Activated T-helper 2 cell treated with anti-CD3 and anti-CD28 coated beads, Interferon-gamma antibody, Interleukin-2, Interleukin-4, amounts not matched to agents 10 μg/mL and 5 μg/mL and 100 μg/mL, durations not matched to agents 14 hours and 24 hours and 36 hours (primary cell): ENCODE measurements around the gene EFNA2. TPM values are rescaled to one million over a fixed set of nuclear protein-coding genes. Genes with fewer than 3 reads are reported as not detected.
A peak's percentile ranks its signal among the peaks of the same experiment; 100 is the strongest.

Source experiments
- DNase-seq: peaks from one replicate; pipeline ENCODE4 v3.0.0; 2021; ENCODE audit warnings: low spot score
- H3K27ac Mint-ChIP-seq: one replicate; pipeline ENCODE4 v1.8.0; 2021; ENCODE audit warnings: mixed read lengths
- H3K27me3 Mint-ChIP-seq: one replicate; pipeline ENCODE4 v1.8.0; 2021; ENCODE audit warnings: low read depth, mixed read lengths
- H3K36me3 Mint-ChIP-seq: one replicate; pipeline ENCODE4 v1.8.0; 2021; ENCODE audit warnings: low read depth, mixed read lengths
- H3K4me1 Mint-ChIP-seq: one replicate; pipeline ENCODE4 v1.8.0; 2021; ENCODE audit warnings: low read depth, mixed read lengths
- H3K4me3 Mint-ChIP-seq: one replicate; pipeline ENCODE4 v1.8.0; 2021; ENCODE audit warnings: low read depth, mild to moderate bottlenecking, moderate library complexity, mixed read lengths
- H3K9me3 Mint-ChIP-seq: one replicate; pipeline ENCODE4 v1.8.0; 2021; ENCODE audit warnings: mixed read lengths
- intact Hi-C: fragments of 100-400 bp; cut with micrococcal nuclease; formaldehyde crosslinking; loops from one replicate; pipeline ENCODE4 v1.15.1; 2023
- total RNA-seq: library from RNA; stranded (reverse); gene quantifications from 2 replicates; pipeline ENCODE4 v1.2.3, GENCODE V29; 2022

The EFNA2 gene
- total RNA-seq, 1 donor from 2014 or later = not detected

DNA sequence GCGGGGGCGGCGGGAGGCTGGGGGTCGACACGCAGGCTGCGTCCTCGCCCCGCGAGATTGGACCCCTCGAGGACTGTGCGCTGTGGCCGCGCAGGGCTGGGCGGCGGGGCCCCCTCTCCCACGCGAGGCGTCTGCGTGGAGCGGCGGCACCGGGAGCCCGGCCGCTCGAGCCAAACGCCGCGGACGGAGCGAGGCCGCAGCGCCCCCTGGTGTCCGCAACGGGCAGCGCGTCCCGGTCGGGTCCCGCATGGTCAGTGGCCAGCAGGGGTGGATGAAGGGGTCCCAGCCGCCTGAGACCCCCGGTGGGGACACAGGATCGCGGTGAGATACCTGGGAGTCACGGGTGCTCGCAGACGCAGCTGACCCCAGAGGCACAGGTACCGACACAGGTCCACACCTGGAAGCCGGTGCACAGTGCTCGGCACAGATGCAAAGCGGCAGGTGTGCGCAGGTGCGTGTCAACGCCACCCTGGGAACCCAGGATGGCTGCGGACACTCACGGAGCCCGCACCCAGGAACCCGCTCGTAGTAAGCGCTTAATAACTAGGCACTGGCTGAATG is 18.7 kb upstream of the EFNA2 start:
- peaks cover 23% of the 10 kb centered on the region for H3K36me3 Mint-ChIP-seq
- peak; percentile 72 for DNase-seq
- peak overlapping the region; percentile 64 for H3K4me3 Mint-ChIP-seq
- peaks cover 39% of the 10 kb centered on the region for H3K4me1 Mint-ChIP-seq
- intact Hi-C loops = no loop called here
- no peaks in the 10 kb centered on the region for H3K27me3 Mint-ChIP-seq
- H3K27ac Mint-ChIP-seq = no peak overlapping the region
- H3K9me3 Mint-ChIP-seq = no peaks in the 10 kb centered on the region

DNA sequence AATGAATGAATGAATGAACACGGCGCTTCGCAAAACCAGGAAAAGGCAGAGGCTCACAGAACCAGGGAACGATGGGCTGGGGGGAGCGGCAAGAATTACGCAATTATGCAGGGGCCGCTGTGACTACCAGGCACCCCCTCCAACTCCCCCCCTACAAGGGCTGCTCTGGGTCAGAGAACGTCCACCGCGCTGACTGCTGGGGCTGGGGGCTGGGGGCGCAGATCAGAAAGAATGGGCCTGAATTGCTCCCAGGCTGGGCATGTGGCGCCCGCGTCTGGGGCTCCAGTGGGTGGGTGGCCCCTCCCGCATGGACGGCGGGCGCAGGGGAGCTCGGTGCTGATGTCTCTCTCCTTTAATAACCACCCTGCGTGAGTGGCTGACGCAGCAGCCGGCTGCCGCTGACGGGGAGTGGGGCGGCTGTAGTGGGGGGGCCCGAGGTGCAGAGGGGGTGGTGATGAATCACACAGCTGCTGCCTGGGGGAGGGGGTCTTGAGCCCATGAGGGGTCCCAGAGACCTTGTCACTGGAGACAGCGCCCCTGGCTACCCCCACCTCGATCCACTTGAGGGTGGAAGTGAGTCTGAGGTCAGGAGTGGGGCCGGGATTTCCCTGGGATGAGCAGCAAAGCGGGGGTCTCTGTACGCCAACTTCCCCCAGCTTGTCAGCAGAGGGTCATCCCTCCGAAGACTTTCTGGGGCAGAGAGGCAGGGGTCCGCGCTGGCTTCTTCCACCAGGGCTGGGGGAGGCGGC is 18.0 kb upstream of the EFNA2 start:
- intact Hi-C loops = no loop called here
- H3K27me3 Mint-ChIP-seq = no peaks in the 10 kb centered on the region
- H3K9me3 Mint-ChIP-seq = no peaks in the 10 kb centered on the region
- H3K36me3 Mint-ChIP-seq = peaks cover 29% of the 10 kb centered on the region
- DNase-seq = no peak
- peaks cover 41% of the 10 kb centered on the region for H3K4me1 Mint-ChIP-seq
- peak overlapping the region; percentile 64 for H3K4me3 Mint-ChIP-seq
- H3K27ac Mint-ChIP-seq = no peak overlapping the region

DNA sequence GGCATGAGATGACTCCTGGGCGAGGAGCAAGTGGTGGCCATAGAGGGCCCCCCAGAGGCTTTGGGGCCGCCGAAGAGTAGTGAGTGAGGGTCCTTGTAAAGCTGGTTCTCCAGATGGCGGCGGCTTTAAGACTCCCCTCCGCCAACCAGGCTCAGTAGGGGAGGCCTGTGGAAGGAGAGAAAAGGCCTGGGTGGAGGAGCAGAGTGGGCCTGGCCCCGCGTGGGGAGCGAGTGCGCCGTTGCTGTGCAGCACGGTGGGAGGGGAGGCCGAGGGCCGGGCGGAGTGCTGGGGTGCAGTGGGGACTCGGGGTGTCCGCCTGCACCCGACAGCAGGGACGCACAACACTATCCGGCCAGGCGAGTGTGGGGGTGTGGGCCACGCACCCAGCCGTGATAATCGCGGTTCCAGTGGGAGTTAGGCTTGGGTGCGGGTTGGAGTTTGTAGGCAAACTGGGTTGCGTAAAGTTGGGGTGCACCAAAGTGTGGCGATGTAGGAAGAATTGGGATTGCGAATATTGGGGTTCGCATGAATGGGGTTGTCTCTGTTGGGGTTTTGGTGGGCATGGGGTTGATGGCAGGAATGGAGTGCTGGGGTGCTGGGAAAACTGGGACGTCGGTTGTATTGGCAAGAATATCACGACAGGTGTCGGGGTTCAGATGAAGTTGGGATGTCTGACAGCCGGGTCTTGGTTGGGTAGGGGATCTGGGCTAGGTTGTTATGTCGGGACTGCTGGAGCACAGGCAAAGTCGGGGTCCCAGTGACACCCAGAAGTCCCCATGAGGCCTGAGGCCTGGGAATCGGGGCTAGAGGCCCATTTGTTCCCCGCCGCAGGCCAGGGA is 17.2 kb upstream of the EFNA2 start:
- Mint-ChIP-seq H3K9me3 (no peaks in the 10 kb centered on the region), H3K4me3 (peak overlapping the region; percentile 52), H3K36me3 (peaks cover 35% of the 10 kb centered on the region), H3K27me3 (no peaks in the 10 kb centered on the region), H3K4me1 (peaks cover 41% of the 10 kb centered on the region), H3K27ac (peak overlapping the region; percentile 40)
- no peak for DNase-seq
- intact Hi-C loops = loop anchor here (1.0 kb wide), 3 partner anchors 9 to 24 kb away; no protein-coding TSS in a partner anchor

DNA sequence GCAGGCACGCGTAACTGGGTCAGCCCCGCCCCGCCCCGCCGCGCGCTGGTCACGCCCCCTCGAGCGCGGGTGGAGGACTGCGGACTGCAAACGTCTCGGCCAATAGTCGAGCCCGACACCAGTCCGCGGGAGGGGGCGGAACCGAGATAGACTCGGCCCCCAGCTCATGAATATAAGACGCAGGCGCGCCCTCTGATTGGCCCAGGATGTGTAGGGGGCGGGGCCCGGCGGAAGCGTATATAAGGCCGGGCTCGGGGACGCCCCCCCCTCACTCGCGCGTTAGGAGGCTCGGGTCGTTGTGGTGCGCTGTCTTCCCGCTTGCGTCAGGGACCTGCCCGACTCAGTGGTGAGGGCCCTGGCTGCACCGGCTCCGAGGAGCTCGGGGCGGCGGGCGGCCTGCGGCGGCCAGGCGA is 16.6 kb upstream of the EFNA2 start, which contains the start of gene CIRBP:
CIRBP (plus strand) TSS at position 268 of the 413 bp plus-strand sequence. CDS start 1,602 bp downstream, outside the sequence.
- Mint-ChIP-seq H3K4me3 (peak within 1 kb of the TSS; percentile 93), H3K4me1 (peaks cover 47% of the 10 kb centered on the region), H3K9me3 (no peaks in the 10 kb centered on the region), H3K27me3 (no peaks in the 10 kb centered on the region), H3K36me3 (peaks cover 42% of the 10 kb centered on the region), H3K27ac (peak within 1 kb of the TSS; percentile 91)
- intact Hi-C loops = loop anchor here (1.0 kb wide), 3 partner anchors 10 to 25 kb away; no protein-coding TSS in a partner anchor
- peak; percentile 99 for DNase-seq

DNA sequence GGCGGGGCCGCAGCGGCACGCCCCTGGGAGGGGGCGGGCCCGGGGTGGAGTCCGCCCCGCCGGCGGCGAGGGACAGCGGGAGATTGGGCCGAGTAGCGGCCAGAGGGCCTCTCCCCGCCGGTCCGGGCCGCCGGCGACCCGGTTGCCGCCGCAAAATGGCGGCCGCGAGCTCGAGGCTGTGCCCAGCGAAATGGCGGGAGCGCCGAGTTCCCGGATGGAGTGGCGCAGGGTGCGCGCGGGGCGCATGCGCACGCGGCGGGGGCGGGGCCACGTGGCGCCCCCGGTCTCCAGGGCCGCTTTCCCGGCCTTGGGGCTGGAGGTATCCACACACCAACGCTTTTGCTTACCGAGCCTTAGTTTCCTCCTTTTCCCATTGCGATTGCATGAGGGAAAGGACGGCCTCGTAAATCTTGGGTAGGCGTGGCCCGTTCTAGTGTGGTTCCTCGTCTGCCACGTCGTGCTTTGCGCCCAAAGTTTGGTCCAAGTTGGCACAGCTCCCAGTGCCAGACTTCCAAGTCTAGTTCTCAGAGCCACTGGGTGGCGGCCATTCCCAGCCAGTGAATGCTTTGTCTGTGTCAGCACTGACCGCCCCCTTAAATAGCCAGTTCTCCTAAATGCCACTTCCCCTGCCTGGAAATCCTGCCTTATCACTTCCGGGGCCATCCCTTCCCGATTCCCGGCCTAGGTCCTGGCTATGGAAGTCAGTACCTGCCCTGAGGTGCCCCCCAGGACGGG is 16.0 kb upstream of the EFNA2 start:
- intact Hi-C loops = loop anchor here (1.0 to 10.0 kb wide), 5 partner anchors 10 to 245 kb away; partner anchors contain the start of genes ADAMTSL5, DAZAP1 and GAMT
- DNase-seq = peak; percentile 84
- H3K9me3 Mint-ChIP-seq = no peaks in the 10 kb centered on the region
- H3K4me3 Mint-ChIP-seq = peak overlapping the region; percentile 93
- H3K27ac Mint-ChIP-seq = peak overlapping the region; percentile 91
- no peaks in the 10 kb centered on the region for H3K27me3 Mint-ChIP-seq
- peaks cover 44% of the 10 kb centered on the region for H3K36me3 Mint-ChIP-seq
- H3K4me1 Mint-ChIP-seq = peaks cover 48% of the 10 kb centered on the region

DNA sequence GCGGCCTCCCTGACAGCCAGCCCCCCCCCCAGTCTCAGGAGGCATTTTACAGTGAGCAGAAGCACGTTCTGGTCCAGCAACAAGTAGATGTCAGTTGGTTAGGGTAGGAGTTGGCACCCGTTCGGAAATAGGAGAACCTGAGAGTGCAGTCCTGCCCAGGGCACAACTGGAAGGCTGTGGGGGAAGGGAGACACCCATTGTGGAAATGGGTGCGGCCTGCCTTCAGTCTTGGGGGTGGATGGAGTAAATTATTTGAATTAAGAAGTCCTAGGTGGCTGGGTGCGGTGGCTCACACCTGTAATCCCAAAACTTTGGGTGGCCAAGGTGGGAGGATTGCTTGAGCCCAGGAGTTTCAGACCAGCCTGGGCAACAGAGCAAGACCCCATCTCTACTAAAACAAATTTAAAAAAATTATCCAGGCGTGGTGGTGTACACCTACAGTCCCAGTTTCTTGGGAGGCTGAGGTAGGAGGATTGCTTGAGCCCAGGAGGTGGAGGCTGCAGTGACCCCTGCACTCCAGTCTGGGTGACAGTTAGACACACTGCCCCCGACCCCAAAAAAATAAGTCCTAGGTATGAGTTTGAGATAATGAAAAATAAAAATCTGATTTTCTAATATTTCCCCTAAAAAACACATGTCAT is 15.3 kb upstream of the EFNA2 start:
- H3K36me3 Mint-ChIP-seq = peaks cover 48% of the 10 kb centered on the region
- H3K4me1 Mint-ChIP-seq = peaks cover 45% of the 10 kb centered on the region
- intact Hi-C loops = loop anchor here (10.0 kb wide), 2 partner anchors 134 to 244 kb away; partner anchors contain the start of genes ADAMTSL5, DAZAP1 and GAMT
- no peaks in the 10 kb centered on the region for H3K27me3 Mint-ChIP-seq
- H3K9me3 Mint-ChIP-seq = no peaks in the 10 kb centered on the region
- H3K4me3 Mint-ChIP-seq = peak overlapping the region; percentile 93
- peak overlapping the region; percentile 91 for H3K27ac Mint-ChIP-seq
- DNase-seq = no peak

DNA sequence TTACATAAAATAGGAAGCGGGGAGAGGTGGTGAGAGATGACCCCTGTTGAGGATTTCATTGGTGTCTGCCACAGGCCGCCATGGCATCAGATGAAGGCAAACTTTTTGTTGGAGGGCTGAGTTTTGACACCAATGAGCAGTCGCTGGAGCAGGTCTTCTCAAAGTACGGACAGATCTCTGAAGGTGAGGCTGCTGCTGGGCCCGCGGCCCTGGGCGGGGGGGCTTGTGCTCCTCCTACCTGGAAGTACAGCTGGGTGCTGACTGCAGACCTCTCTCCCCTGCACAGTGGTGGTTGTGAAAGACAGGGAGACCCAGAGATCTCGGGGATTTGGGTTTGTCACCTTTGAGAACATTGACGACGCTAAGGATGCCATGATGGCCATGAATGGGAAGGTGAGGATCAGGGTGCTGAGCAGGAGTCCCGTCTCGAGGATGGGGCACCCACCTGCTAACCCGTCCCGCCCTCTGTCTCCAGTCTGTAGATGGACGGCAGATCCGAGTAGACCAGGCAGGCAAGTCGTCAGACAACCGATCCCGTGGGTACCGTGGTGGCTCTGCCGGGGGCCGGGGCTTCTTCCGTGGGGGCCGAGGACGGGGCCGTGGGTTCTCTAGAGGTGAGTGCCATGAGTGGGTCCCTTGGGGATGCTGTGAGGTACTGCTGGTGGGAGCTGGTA is 14.7 kb upstream of the EFNA2 start:
- no peak for DNase-seq
- H3K4me3 Mint-ChIP-seq = peak overlapping the region; percentile 93
- no peaks in the 10 kb centered on the region for H3K9me3 Mint-ChIP-seq
- no peaks in the 10 kb centered on the region for H3K27me3 Mint-ChIP-seq
- H3K36me3 Mint-ChIP-seq = peaks cover 49% of the 10 kb centered on the region
- H3K27ac Mint-ChIP-seq = peak overlapping the region; percentile 91
- peaks cover 41% of the 10 kb centered on the region for H3K4me1 Mint-ChIP-seq
- intact Hi-C loops = loop anchor here (10.0 kb wide), 2 partner anchors 134 to 244 kb away; partner anchors contain the start of genes ADAMTSL5, DAZAP1 and GAMT

DNA sequence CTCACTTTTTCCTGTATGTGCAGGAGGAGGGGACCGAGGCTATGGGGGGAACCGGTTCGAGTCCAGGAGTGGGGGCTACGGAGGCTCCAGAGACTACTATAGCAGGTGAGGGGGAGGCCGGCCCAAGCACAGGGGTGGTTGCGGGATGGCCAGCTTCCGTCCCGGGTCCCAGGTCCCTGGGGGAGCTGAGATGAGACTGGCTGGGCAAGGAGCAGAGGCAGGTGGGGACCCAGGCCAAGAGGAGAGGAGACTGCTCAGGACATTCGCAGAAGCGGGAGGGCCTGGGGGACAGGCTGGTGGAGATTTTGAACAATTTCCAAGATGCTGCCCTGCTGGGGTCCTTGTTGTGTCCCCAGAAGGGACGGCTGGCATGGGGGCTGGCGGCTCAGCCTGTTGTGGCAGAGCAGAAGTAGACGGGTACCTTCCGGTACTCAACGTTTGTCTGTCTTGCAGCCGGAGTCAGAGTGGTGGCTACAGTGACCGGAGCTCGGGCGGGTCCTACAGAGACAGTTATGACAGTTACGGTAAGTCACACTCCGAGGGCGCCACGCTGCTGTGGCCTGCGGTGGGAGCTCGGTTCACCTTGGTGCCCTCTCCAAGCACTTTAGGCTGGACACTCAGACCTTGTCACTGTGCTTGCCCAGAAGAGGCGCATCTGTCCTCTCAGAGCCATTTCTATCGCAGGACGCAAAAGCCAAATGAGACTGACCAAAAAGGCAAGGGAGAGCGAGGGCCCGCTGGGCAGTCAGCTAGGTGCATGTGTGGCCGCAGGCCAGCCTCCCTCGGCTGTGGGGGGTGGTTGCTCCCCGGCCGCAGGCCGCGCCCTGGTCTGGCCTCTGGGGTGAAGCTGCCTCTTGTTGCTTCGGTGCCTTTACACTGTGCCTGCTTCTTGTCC is 13.9 kb upstream of the EFNA2 start:
- intact Hi-C loops = loop anchor here (10.0 kb wide), 2 partner anchors 133 to 243 kb away; partner anchors contain the start of genes ADAMTSL5, DAZAP1 and GAMT
- Mint-ChIP-seq H3K27me3 (no peaks in the 10 kb centered on the region), H3K4me3 (peak overlapping the region; percentile 93), H3K4me1 (peaks cover 44% of the 10 kb centered on the region), H3K27ac (peak overlapping the region; percentile 52), H3K9me3 (no peaks in the 10 kb centered on the region), H3K36me3 (peaks cover 53% of the 10 kb centered on the region)
- DNase-seq = no peak

DNA sequence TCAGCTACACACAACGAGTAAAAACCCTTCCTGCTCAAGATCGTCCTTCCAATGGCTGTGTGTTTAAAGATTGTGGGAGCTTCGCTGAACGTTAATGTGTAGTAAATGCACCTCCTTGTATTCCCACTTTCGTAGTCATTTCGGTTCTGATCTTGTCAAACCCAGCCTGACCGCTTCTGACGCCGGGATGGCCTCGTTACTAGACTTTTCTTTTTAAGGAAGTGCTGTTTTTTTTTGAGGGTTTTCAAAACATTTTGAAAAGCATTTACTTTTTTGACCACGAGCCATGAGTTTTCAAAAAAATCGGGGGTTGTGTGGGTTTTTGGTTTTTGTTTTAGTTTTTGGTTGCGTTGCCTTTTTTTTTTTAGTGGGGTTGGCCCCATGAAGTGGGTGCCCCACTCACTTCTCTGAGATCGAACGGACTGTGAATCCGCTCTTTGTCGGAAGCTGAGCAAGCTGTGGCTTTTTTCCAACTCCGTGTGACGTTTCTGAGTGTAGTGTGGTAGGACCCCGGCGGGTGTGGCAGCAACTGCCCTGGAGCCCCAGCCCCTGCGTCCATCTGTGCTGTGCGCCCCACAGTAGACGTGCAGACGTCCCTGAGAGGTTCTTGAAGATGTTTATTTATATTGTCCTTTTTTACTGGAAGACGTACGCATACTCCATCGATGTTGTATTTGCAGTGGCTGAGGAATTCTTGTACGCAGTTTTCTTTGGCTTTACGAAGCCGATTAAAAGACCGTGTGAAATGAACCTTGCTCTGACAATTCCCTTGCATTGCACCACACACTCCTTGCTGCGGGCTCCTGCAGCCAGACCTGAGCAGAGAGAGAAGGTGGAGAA is 13.0 kb upstream of the EFNA2 start:
- intact Hi-C loops = loop anchor here (10.0 kb wide), 2 partner anchors 132 to 242 kb away; partner anchors contain the start of genes ADAMTSL5, DAZAP1 and GAMT
- Mint-ChIP-seq H3K4me1 (peaks cover 43% of the 10 kb centered on the region), H3K9me3 (no peaks in the 10 kb centered on the region), H3K4me3 (peak overlapping the region; percentile 54), H3K36me3 (peaks cover 55% of the 10 kb centered on the region), H3K27me3 (no peaks in the 10 kb centered on the region), H3K27ac (peak overlapping the region; percentile 67)
- no peak for DNase-seq
